Right cardiac atrium (tissue), 5 donors: ENCODE measurements around the gene TOGARAM2. TPM values are rescaled to one million over a fixed set of nuclear protein-coding genes. Genes with fewer than 3 reads are reported as not detected.

ENCODE experiments used
- ATAC-seq, 2 donors: fragments of 200-7000 bp; cut with Tn5 transposase; one replicate each; pipeline versions ENCODE4 v1.8.0 to v1.9.1; 2020; ENCODE audit warnings: moderate library complexity in 2 of 2, mild to moderate bottlenecking in 1 of 2
- DNase-seq, 3 donors: peaks; one replicate each; pipeline ENCODE4 v3.0.0-alpha.2; 2020
- H3K27ac ChIP-seq: one replicate; pipeline ENCODE4 v1.5.1; 2013; ENCODE audit warnings: mild to moderate bottlenecking, low read length, control low read depth, moderate library complexity
- H3K27me3 ChIP-seq: one replicate; pipeline ENCODE4 v1.6.1; 2013; ENCODE audit not compliant: control insufficient read depth, insufficient read depth
- H3K4me1 ChIP-seq: one replicate; pipeline ENCODE4 v1.6.1; 2013; ENCODE audit warnings: low read length; ENCODE audit not compliant: control insufficient read depth, insufficient read depth
- H3K4me3 ChIP-seq: one replicate; pipeline ENCODE4 v1.5.1; 2013; ENCODE audit warnings: low read length, control low read depth
- H3K9me3 ChIP-seq: one replicate; pipeline ENCODE4 v1.6.1; 2013; ENCODE audit warnings: low read length; ENCODE audit not compliant: control insufficient read depth
- WGBS: extraction: QIAGEN DNeasy Blood & Tissue Kit; methylation state at CpG from one replicate; pipeline ENCODE4 v1.1.7; 2013; 5-methylcytosine and 5-hydroxymethylcytosine counted together
- intact Hi-C, 4 donors: fragments of 100-400 bp; cut with DNase I; formaldehyde crosslinking; loops; one replicate each; pipeline versions ENCODE4 v1.11.0 to v1.14.0; 2022 to 2023
- polyA plus RNA-seq: library from polyadenylated mRNA; stranded (reverse); fragments of 200-250 nt; gene quantifications from one replicate; pipeline ENCODE4 v1.2.3, GENCODE V29; 2013
- total RNA-seq, 4 donors: library from RNA; stranded (reverse); fragmentation: NEBNext Ultra II Directional; extraction: Animal tissue kit (Norgen Biotek cat#: 25700); gene quantifications; one replicate each; pipeline ENCODE4 v1.2.1, GENCODE V29; 2021
- donor health status: healthy with polysubstance abuse.
- donor health status: DM: no; HTN: yes; CAD: no.
- donor health status: DM: no; HTN: no; CAD: no.
- donor health status: DM: no; HTN: yes; CAD: no; lungs with severe emphysema.
- donor health status: DM: yes; HTN: yes; CAD: no.

Gene TOGARAM2
- total and polyA plus RNA-seq, 5 donors = 13.6 to 29.5 (median 24.0) TPM

- Histone ChIP-seq H3K4me3 (no peak overlapping the region), H3K4me1 (peaks cover 15% of the 10 kb centered on the region), H3K27ac (peak overlapping the region; percentile 21), H3K27me3 (no peaks in the 10 kb centered on the region), H3K9me3 (no peaks in the 10 kb centered on the region)
- 57% methylated on average over 10 of the region's 10 CpGs for WGBS
- DNase-seq (peak in 1 of 3 donors; percentile 73), ATAC-seq (peak; percentile 15 to 45)
- intact Hi-C loops = no loop called here
These were observed 84.1 kb downstream of the TOGARAM2 start for GRCh38 chr2:29065068-29065811.

GRCh38 chr2:29066271-29066860 lies 85.3 kb downstream of the TOGARAM2 start:
- H3K27ac ChIP-seq = peak overlapping the region; percentile 48
- no peaks in the 10 kb centered on the region for H3K27me3 ChIP-seq
- 85% methylated on average over 8 of the region's 8 CpGs for WGBS
- H3K9me3 ChIP-seq = no peaks in the 10 kb centered on the region
- peak; percentile 29 to 59 for ATAC-seq
- H3K4me1 ChIP-seq = peaks cover 13% of the 10 kb centered on the region
- DNase-seq = peak in 1 of 3 donors; percentile 41
- no peak overlapping the region for H3K4me3 ChIP-seq
- intact Hi-C loops = no loop called here

GRCh38 chr2:29066997-29067605 lies 86.0 kb downstream of the TOGARAM2 start:
- Histone ChIP-seq H3K9me3 (no peaks in the 10 kb centered on the region), H3K27ac (no peak overlapping the region), H3K4me3 (no peak overlapping the region), H3K27me3 (no peaks in the 10 kb centered on the region), H3K4me1 (peaks cover 13% of the 10 kb centered on the region)
- intact Hi-C loops = no loop called here
- DNase-seq = peak in 1 of 3 donors; percentile 68
- peak in 1 of 2 donors; percentile 6 for ATAC-seq
- 68% methylated on average over 7 of the region's 7 CpGs for WGBS

- no peak for ATAC-seq
- intact Hi-C loops = no loop called here
- 75% methylated on average over 7 of the region's 7 CpGs for WGBS
- DNase-seq = no peak
- Histone ChIP-seq H3K9me3 (no peaks in the 10 kb centered on the region), H3K4me3 (no peak overlapping the region), H3K4me1 (peaks cover 13% of the 10 kb centered on the region), H3K27ac (no peak overlapping the region), H3K27me3 (no peaks in the 10 kb centered on the region)
These were observed 87.4 kb downstream of the TOGARAM2 start for GRCh38 chr2:29068513-29068912.

GRCh38 chr2:29070526-29070925 lies 89.4 kb downstream of the TOGARAM2 start:
- Histone ChIP-seq H3K27me3 (no peaks in the 10 kb centered on the region), H3K4me3 (no peak overlapping the region), H3K4me1 (peaks cover 6% of the 10 kb centered on the region), H3K27ac (no peak overlapping the region), H3K9me3 (no peaks in the 10 kb centered on the region)
- no peak for DNase-seq
- 67% methylated on average over 12 of the region's 12 CpGs for WGBS
- intact Hi-C loops = no loop called here
- ATAC-seq = no peak

GRCh38 chr2:29071032-29071975 lies 90.2 kb downstream of the TOGARAM2 start:
- 84% methylated on average over 19 of the region's 19 CpGs for WGBS
- no peak overlapping the region for H3K27ac ChIP-seq
- DNase-seq (no peak), ATAC-seq (no peak)
- no peak overlapping the region for H3K4me3 ChIP-seq
- intact Hi-C loops = no loop called here
- H3K9me3 ChIP-seq = no peaks in the 10 kb centered on the region
- H3K4me1 ChIP-seq = peaks cover 4% of the 10 kb centered on the region
- no peaks in the 10 kb centered on the region for H3K27me3 ChIP-seq

- 86% methylated on average over 8 of the region's 8 CpGs for WGBS
- no peaks in the 10 kb centered on the region for H3K27me3 ChIP-seq
- intact Hi-C loops = no loop called here
These were observed 91.2 kb downstream of the TOGARAM2 start for GRCh38 chr2:29072251-29072650.

GRCh38 chr2:29072971-29073725 lies 92.0 kb downstream of the TOGARAM2 start:
- H3K4me1 ChIP-seq = no peaks in the 10 kb centered on the region
- intact Hi-C loops = no loop called here
- no peaks in the 10 kb centered on the region for H3K9me3 ChIP-seq
- H3K4me3 ChIP-seq = no peak overlapping the region
- DNase-seq (no peak), ATAC-seq (no peak)
- peak overlapping the region; percentile 72 for H3K27ac ChIP-seq
- no peaks in the 10 kb centered on the region for H3K27me3 ChIP-seq
- 87% methylated on average over 12 of the region's 12 CpGs for WGBS

More at GRCh38 chr2:29072251-29072650, 91.2 kb downstream of the TOGARAM2 start:
- H3K4me3 ChIP-seq = no peak overlapping the region
- H3K4me1 ChIP-seq = no peaks in the 10 kb centered on the region
- ATAC-seq (no peak), DNase-seq (no peak)
- H3K27ac ChIP-seq = no peak overlapping the region
- no peaks in the 10 kb centered on the region for H3K9me3 ChIP-seq

GRCh38 chr2:29073933-29074332 lies 92.8 kb downstream of the TOGARAM2 start:
- H3K9me3 ChIP-seq = no peaks in the 10 kb centered on the region
- no peak overlapping the region for H3K4me3 ChIP-seq
- H3K27me3 ChIP-seq = no peaks in the 10 kb centered on the region
- DNase-seq (no peak), ATAC-seq (no peak)
- intact Hi-C loops = no loop called here
- no peaks in the 10 kb centered on the region for H3K4me1 ChIP-seq
- 64% methylated on average over 4 of the region's 4 CpGs for WGBS
- H3K27ac ChIP-seq = peak overlapping the region; percentile 72

- no peaks in the 10 kb centered on the region for H3K9me3 ChIP-seq
- DNase-seq = no peak
- WGBS = 64% methylated on average over 8 of the region's 8 CpGs
- peak; percentile 53 to 57 for ATAC-seq
- peak within 1 kb of the TSS; percentile 72 for H3K27ac ChIP-seq
- no peak within 1 kb of the TSS for H3K4me3 ChIP-seq
- H3K27me3 ChIP-seq = no peaks in the 10 kb centered on the region
- intact Hi-C loops = no loop called here
- H3K4me1 ChIP-seq = no peaks in the 10 kb centered on the region
These were observed 93.3 kb downstream of the TOGARAM2 start, which contains the start of gene PCARE for GRCh38 chr2:29074411-29074810. Gene PCARE (minus strand): TSS chr2:29074523. CDS start chr2:29074261, 262 bp downstream.
